ENCODE data around the gene GAPDHS. TPM values are rescaled to one million over a fixed set of nuclear protein-coding genes. Genes with fewer than 3 reads are reported as not detected.

Gene GAPDHS
- polyA plus RNA-seq, 4 donors, result not detected

DNA sequence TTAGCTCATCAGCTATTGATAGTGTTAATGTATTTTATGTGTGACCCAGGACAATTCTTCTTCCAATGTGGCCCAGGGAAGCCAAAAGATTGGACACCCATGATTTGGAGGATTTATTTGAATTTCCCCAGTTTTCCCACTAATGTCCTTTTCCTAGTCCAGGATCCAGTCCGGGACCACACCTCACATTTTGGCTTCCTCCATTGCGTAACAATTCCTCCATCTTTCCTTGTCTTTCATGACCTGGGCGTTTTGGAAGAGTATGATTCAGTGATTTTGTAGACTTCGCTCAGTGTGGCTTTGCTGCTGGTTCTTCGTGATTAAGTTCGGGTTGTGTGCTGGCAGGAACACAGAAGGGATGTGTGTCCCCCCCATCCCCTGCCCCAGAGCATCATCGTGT is 33.5 kb downstream of the GAPDHS start:
- no peak for FAIRE-seq
- WGBS, 3 donors, result 77 to 79% (median 77%) methylated on average over 7 of the region's 7 CpGs

DNA sequence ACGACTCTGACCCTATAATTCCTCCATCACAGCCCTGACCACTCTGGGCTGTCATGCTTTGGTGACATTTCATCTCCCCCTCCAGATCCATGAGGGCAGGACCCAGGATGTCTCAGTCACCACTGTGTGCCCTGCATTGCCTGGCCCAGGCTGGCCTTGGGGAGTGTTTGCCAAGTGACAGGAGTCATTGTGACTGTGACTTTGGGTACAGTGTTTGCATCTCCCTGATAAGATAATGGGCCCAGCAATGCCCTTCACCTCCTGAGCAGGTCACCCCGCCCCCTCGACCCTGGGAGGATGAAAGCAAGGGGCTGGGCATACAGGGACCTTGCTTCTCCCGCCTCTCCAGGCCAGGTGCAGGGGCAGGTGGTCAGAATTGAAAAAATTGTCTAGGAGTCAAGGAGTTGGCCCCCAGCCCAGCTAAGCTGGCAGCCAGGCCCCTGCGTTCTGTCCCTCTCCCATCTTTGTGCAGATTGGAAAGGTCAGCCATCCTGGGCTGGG is 36.1 kb downstream of the GAPDHS start:
- FAIRE-seq, result no peak
- 17 to 48% (median 27%) methylated on average over 5 of the region's 5 CpGs for WGBS, 3 donors
- Histone ChIP-seq H3K27me3 (ENCODE audit: control insufficient read depth in 3 of 3, insufficient read depth in 3 of 3, low read length in 3 of 3) (peaks cover 0 to 3% (median 0%) of the 10 kb centered on the region in 3 donors), H3K9me3 (ENCODE audit: control insufficient read depth in 2 of 2, insufficient read depth in 1 of 2, low read depth in 1 of 2, low read length in 1 of 2) (no peaks in the 10 kb centered on the region), H3K4me1 (ENCODE audit: control insufficient read depth in 3 of 3, insufficient read depth in 2 of 3, low read depth in 1 of 3, low read length in 2 of 3) (no peaks in the 10 kb centered on the region), H3K27ac (ENCODE audit: low read depth in 1 of 3, low read length in 2 of 3) (no peak overlapping the region), H3K4me3 (ENCODE audit: low read depth in 1 of 3, low read length in 3 of 3) (no peak overlapping the region), H3K36me3 (ENCODE audit: control insufficient read depth in 3 of 3, insufficient read depth in 2 of 3, low read depth in 1 of 3, low read length in 3 of 3) (no peaks in the 10 kb centered on the region)
- DNase-seq, result no peak

More for the DNA sequence above, 33.5 kb downstream of the GAPDHS start:
- H3K4me3 ChIP-seq (ENCODE audit: low read depth in 1 of 3, low read length in 3 of 3), result no peak overlapping the region
- no peak overlapping the region for H3K27ac ChIP-seq (ENCODE audit: low read depth in 1 of 3, low read length in 2 of 3)
- H3K27me3 ChIP-seq (ENCODE audit: control insufficient read depth in 3 of 3, insufficient read depth in 3 of 3, low read length in 3 of 3), result peaks cover 0 to 3% (median 0%) of the 10 kb centered on the region in 3 donors
- H3K9me3 ChIP-seq (ENCODE audit: control insufficient read depth in 2 of 2, insufficient read depth in 1 of 2, low read depth in 1 of 2, low read length in 1 of 2), result no peaks in the 10 kb centered on the region
- no peaks in the 10 kb centered on the region for H3K36me3 ChIP-seq (ENCODE audit: control insufficient read depth in 3 of 3, insufficient read depth in 2 of 3, low read depth in 1 of 3, low read length in 3 of 3)
- H3K4me1 ChIP-seq (ENCODE audit: control insufficient read depth in 3 of 3, insufficient read depth in 2 of 3, low read depth in 1 of 3, low read length in 2 of 3), result no peaks in the 10 kb centered on the region
- DNase-seq, result no peak

DNA sequence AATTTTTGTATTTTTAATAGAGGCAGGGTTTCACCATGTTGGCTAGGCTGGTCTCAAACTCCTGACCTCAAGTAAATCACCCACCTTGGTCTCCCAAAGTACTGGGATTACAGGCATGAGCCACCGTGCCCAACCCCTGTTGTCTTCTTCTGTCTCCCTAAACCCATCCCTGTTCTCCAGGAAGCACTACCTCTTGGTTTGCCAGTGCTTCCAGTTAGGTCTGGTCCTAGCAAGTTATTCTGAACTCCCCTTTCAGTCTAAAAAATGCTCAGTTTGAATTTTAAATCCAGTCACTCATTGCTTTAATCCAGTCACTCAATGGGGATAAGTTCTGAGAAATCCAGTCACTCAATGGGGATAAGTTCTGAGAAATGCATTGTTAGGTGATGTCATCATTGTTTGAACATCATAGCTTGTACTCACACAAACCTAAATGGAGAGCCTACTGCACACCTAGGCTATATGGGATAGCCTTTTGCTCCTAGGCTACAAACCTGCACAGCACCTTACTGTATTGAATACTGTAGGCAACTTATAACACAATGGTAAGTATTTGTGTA is 38.2 kb downstream of the GAPDHS start:
- H3K9me3 ChIP-seq (ENCODE audit: control insufficient read depth in 2 of 2, insufficient read depth in 1 of 2, low read depth in 1 of 2, low read length in 1 of 2), result peaks cover 0 to 11% of the 10 kb centered on the region in 2 donors
- FAIRE-seq (no peak), DNase-seq (no peak)
- WGBS, 3 donors, result 91 to 100% (median 94%) methylated on average over 1 of the region's 1 CpG
- H3K4me1 ChIP-seq (ENCODE audit: control insufficient read depth in 3 of 3, insufficient read depth in 2 of 3, low read depth in 1 of 3, low read length in 2 of 3), result no peaks in the 10 kb centered on the region
- no peaks in the 10 kb centered on the region for H3K36me3 ChIP-seq (ENCODE audit: control insufficient read depth in 3 of 3, insufficient read depth in 2 of 3, low read depth in 1 of 3, low read length in 3 of 3)
- no peak overlapping the region for H3K27ac ChIP-seq (ENCODE audit: low read depth in 1 of 3, low read length in 2 of 3)
- no peak overlapping the region for H3K4me3 ChIP-seq (ENCODE audit: low read depth in 1 of 3, low read length in 3 of 3)
- peaks cover 0 to 3% (median 0%) of the 10 kb centered on the region in 3 donors for H3K27me3 ChIP-seq (ENCODE audit: control insufficient read depth in 3 of 3, insufficient read depth in 3 of 3, low read length in 3 of 3)

DNA sequence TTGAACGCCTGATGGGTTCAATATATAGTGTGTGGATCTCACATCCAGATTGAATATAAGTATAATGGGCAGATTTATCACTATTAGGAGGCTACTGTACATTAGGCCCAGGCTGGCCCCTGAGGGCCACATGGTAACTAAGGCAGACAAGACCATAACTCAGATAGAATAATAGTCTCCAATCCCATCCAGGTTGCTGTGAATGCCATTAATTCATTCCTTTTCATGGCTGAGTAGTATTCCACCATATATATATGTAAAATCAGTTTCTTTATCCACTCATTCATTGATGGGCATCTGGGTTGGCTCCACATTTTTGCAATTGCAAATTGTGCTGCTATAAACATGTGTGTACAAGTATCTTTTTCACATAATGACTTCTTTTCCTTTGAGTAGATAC is 44.7 kb downstream of the GAPDHS start:
- Histone ChIP-seq H3K4me1 (ENCODE audit: control insufficient read depth in 3 of 3, insufficient read depth in 2 of 3, low read depth in 1 of 3, low read length in 2 of 3) (no peaks in the 10 kb centered on the region), H3K9me3 (ENCODE audit: control insufficient read depth in 2 of 2, insufficient read depth in 1 of 2, low read depth in 1 of 2, low read length in 1 of 2) (peaks cover 0 to 22% of the 10 kb centered on the region in 2 donors), H3K4me3 (ENCODE audit: low read depth in 1 of 3, low read length in 3 of 3) (no peak overlapping the region), H3K27ac (ENCODE audit: low read depth in 1 of 3, low read length in 2 of 3) (no peak overlapping the region), H3K27me3 (ENCODE audit: control insufficient read depth in 3 of 3, insufficient read depth in 3 of 3, low read length in 3 of 3) (no peaks in the 10 kb centered on the region), H3K36me3 (ENCODE audit: control insufficient read depth in 3 of 3, insufficient read depth in 2 of 3, low read depth in 1 of 3, low read length in 3 of 3) (no peaks in the 10 kb centered on the region)
- FAIRE-seq (no peak), DNase-seq (no peak)
- 86 to 93% (median 89%) methylated on average over 1 of the region's 1 CpG for WGBS, 3 donors

DNA sequence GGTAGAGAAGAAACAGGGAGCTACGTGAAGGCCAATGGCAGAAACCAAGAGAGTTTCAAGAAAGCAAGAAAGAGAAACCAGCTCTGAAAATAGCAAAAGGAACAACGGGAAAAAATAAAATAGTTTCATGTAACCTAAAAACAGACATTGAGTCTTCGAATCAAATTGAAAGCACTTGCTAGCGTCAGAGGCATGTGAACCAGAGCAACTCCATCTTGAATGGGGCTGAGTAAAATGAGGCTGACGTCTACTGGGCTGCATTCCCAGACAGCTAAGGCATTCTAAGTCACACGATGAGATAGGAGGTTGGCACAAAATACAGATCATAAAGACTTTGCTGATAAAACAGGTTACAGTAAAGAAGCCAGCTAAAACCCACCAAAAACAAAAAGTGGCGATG is 45.5 kb downstream of the GAPDHS start:
- no peaks in the 10 kb centered on the region for H3K4me1 ChIP-seq (ENCODE audit: control insufficient read depth in 3 of 3, insufficient read depth in 2 of 3, low read depth in 1 of 3, low read length in 2 of 3)
- FAIRE-seq (no peak), DNase-seq (no peak)
- H3K4me3 ChIP-seq (ENCODE audit: low read depth in 1 of 3, low read length in 3 of 3), result no peak overlapping the region
- no peaks in the 10 kb centered on the region for H3K27me3 ChIP-seq (ENCODE audit: control insufficient read depth in 3 of 3, insufficient read depth in 3 of 3, low read length in 3 of 3)
- no peaks in the 10 kb centered on the region for H3K36me3 ChIP-seq (ENCODE audit: control insufficient read depth in 3 of 3, insufficient read depth in 2 of 3, low read depth in 1 of 3, low read length in 3 of 3)
- 62 to 67% (median 67%) methylated on average over 7 of the region's 7 CpGs for WGBS, 3 donors
- H3K9me3 ChIP-seq (ENCODE audit: control insufficient read depth in 2 of 2, insufficient read depth in 1 of 2, low read depth in 1 of 2, low read length in 1 of 2), result peaks cover 0 to 22% of the 10 kb centered on the region in 2 donors
- no peak overlapping the region for H3K27ac ChIP-seq (ENCODE audit: low read depth in 1 of 3, low read length in 2 of 3)

DNA sequence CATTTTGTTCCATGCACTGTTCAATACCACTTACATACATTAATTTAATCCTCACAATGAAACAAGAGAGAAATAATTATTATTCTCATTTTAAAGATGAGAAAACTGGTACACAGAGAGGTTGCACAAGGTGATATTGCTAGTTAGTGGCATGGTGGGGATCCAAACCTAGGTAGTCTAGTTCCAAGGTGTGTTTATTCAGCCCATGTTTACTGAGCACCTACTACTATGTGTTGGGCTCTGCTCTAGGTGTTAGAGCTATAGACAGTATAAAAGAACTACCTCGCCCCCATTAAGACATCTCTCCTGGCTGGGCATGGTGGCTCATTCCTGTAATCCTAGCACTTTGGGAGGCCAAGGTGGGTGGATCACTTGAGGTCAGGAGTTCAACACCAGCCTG is 49.5 kb downstream of the GAPDHS start:
- H3K4me3 ChIP-seq (ENCODE audit: low read depth in 1 of 3, low read length in 3 of 3), result no peak overlapping the region
- H3K27me3 ChIP-seq (ENCODE audit: control insufficient read depth in 3 of 3, insufficient read depth in 3 of 3, low read length in 3 of 3), result peaks cover 0 to 13% (median 4%) of the 10 kb centered on the region in 3 donors
- DNase-seq (no peak), FAIRE-seq (no peak)
- H3K4me1 ChIP-seq (ENCODE audit: control insufficient read depth in 3 of 3, insufficient read depth in 2 of 3, low read depth in 1 of 3, low read length in 2 of 3), result no peaks in the 10 kb centered on the region
- no peaks in the 10 kb centered on the region for H3K36me3 ChIP-seq (ENCODE audit: control insufficient read depth in 3 of 3, insufficient read depth in 2 of 3, low read depth in 1 of 3, low read length in 3 of 3)
- H3K9me3 ChIP-seq (ENCODE audit: control insufficient read depth in 2 of 2, insufficient read depth in 1 of 2, low read depth in 1 of 2, low read length in 1 of 2), result no peaks in the 10 kb centered on the region
- WGBS, 3 donors, result 55 to 88% (median 71%) methylated on average over 1 of the region's 1 CpG
- no peak overlapping the region for H3K27ac ChIP-seq (ENCODE audit: low read depth in 1 of 3, low read length in 2 of 3)

DNA sequence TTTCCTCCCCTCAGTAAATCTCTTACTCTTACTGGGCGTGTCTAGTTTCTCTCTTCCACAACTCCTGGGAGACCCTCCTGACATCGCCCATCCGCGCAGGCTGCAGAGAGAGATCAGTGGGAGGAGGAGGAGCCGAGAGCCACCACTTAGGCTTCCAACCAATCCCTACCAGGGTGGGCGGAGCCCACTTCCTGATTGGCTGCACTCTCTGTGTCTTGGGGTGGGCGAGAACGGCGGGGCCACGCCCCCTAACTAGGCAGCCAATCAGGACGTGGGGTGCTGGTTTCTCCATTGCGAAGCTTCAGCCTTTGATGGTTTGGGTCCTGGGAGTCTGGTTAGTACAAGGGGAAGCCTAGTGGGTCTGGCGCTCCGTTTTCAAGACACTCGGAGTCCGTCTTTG is 52.6 kb downstream of the GAPDHS start, which contains the start of gene PMIS2:
Gene PMIS2, plus strand, starts transcription at position 326 of the 400 bp plus-strand sequence. CDS start 87 bp downstream, outside the sequence.
- WGBS, 3 donors, result 44 to 55% (median 45%) methylated on average over 16 of the region's 16 CpGs
- H3K36me3 ChIP-seq (ENCODE audit: control insufficient read depth in 3 of 3, insufficient read depth in 2 of 3, low read depth in 1 of 3, low read length in 3 of 3), result no peaks in the 10 kb centered on the region
- no peak within 1 kb of the TSS for H3K27ac ChIP-seq (ENCODE audit: low read depth in 1 of 3, low read length in 2 of 3)
- FAIRE-seq (no peak), DNase-seq (no peak)
- H3K4me1 ChIP-seq (ENCODE audit: control insufficient read depth in 3 of 3, insufficient read depth in 2 of 3, low read depth in 1 of 3, low read length in 2 of 3), result no peaks in the 10 kb centered on the region
- H3K9me3 ChIP-seq (ENCODE audit: control insufficient read depth in 2 of 2, insufficient read depth in 1 of 2, low read depth in 1 of 2, low read length in 1 of 2), result no peaks in the 10 kb centered on the region
- peaks cover 0 to 17% (median 4%) of the 10 kb centered on the region in 3 donors for H3K27me3 ChIP-seq (ENCODE audit: control insufficient read depth in 3 of 3, insufficient read depth in 3 of 3, low read length in 3 of 3)
- H3K4me3 ChIP-seq (ENCODE audit: low read depth in 1 of 3, low read length in 3 of 3), result no peak within 1 kb of the TSS

DNA sequence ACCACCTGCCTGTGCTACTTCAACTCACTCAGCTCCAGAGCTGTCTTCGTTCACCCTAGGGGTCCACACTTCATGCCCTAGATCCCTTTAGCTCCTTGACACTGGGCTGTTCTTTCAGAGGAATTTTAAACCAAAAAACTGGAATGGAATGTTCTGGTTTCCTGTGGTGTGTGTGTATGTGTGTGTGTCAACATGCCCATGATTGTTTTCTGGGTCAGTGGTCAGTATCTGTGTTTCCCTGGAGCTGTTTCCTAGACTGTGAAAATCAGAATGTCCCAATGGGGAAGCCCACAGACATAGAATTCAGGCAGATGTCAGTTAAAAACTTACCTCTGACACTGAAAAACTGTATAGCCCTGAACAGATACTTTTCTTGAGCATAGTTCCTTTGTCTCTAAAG is 54.1 kb downstream of the GAPDHS start:
- H3K27ac ChIP-seq (ENCODE audit: low read depth in 1 of 3, low read length in 2 of 3), result no peak overlapping the region
- no peak for FAIRE-seq
- no peak overlapping the region for H3K4me3 ChIP-seq (ENCODE audit: low read depth in 1 of 3, low read length in 3 of 3)
- H3K9me3 ChIP-seq (ENCODE audit: control insufficient read depth in 2 of 2, insufficient read depth in 1 of 2, low read depth in 1 of 2, low read length in 1 of 2), result no peaks in the 10 kb centered on the region
- H3K4me1 ChIP-seq (ENCODE audit: control insufficient read depth in 3 of 3, insufficient read depth in 2 of 3, low read depth in 1 of 3, low read length in 2 of 3), result no peaks in the 10 kb centered on the region
- H3K36me3 ChIP-seq (ENCODE audit: control insufficient read depth in 3 of 3, insufficient read depth in 2 of 3, low read depth in 1 of 3, low read length in 3 of 3), result no peaks in the 10 kb centered on the region
- DNase-seq, result no peak
- peaks cover 0 to 17% (median 4%) of the 10 kb centered on the region in 3 donors for H3K27me3 ChIP-seq (ENCODE audit: control insufficient read depth in 3 of 3, insufficient read depth in 3 of 3, low read length in 3 of 3)
- WGBS, 3 donors, result 13 to 32% (median 13%) methylated on average over 1 of the region's 1 CpG

DNA sequence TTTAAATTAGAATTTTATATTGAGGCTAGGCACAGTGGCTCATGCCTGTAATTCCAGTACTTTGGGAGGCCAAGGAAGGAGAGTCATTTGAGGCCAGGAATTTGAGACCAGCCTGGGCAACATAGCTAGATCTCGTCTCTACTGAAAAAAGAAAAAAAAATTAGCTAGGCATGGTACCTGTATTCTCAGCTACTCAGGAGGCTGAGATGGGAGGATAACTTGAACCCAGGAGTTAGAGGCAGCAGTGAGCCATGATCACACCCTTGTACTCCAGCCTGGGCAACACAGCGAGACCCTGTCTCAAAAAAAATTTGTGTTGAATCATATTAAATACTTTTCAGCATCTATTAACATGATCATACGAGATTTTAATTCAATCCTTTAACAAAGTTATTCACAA is 57.6 kb downstream of the GAPDHS start:
- no peaks in the 10 kb centered on the region for H3K9me3 ChIP-seq (ENCODE audit: control insufficient read depth in 2 of 2, insufficient read depth in 1 of 2, low read depth in 1 of 2, low read length in 1 of 2)
- H3K4me3 ChIP-seq (ENCODE audit: low read depth in 1 of 3, low read length in 3 of 3), result no peak overlapping the region
- H3K27ac ChIP-seq (ENCODE audit: low read depth in 1 of 3, low read length in 2 of 3), result no peak overlapping the region
- no peaks in the 10 kb centered on the region for H3K4me1 ChIP-seq (ENCODE audit: control insufficient read depth in 3 of 3, insufficient read depth in 2 of 3, low read depth in 1 of 3, low read length in 2 of 3)
- H3K36me3 ChIP-seq (ENCODE audit: control insufficient read depth in 3 of 3, insufficient read depth in 2 of 3, low read depth in 1 of 3, low read length in 3 of 3), result no peaks in the 10 kb centered on the region
- DNase-seq (no peak), FAIRE-seq (no peak)
- WGBS, 3 donors, result 66 to 79% (median 75%) methylated on average over 3 of the region's 3 CpGs
- peaks cover 0 to 7% (median 0%) of the 10 kb centered on the region in 3 donors for H3K27me3 ChIP-seq (ENCODE audit: control insufficient read depth in 3 of 3, insufficient read depth in 3 of 3, low read length in 3 of 3)
